Fibroblast of skin of scalp (primary cell): ENCODE results near the gene EXD2.
"Not testable (repeated sequence)": the region's sequence is repeated elsewhere in the genome, so short reads cannot be mapped to it uniquely, and the experiment has no call there.

ENCODE experiments used
- DNase-seq: peaks from one replicate; pipeline ENCODE4 v3.0.0-alpha.2; 2013

Gene EXD2

DNA sequence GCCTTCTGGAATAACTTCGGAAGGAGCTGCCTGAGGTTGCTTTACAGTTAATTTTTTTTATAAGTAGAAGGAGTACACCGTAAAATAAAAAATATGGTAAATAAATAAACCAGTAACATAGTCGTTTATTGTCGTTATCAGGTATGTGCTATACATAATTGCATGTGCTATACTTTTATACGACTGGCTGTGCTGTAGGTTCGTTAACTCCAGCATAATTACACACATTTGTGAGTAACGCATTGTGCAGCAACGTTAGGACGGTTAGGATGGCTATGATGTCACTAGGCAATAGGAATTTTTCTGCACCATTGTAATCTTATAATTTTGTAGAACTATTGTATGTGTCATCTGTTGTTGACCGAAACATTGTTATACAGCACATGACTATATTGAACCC lies 8.5 kb downstream of the EXD2 start:
- DNase-seq: no peak

- no peak for DNase-seq
These were observed 13.5 kb downstream of the EXD2 start for GRCh38 chr14:69204753-69205152.

- DNase-seq: no peak
These were observed 16.2 kb downstream of the EXD2 start for GRCh38 chr14:69207435-69208041.

DNA sequence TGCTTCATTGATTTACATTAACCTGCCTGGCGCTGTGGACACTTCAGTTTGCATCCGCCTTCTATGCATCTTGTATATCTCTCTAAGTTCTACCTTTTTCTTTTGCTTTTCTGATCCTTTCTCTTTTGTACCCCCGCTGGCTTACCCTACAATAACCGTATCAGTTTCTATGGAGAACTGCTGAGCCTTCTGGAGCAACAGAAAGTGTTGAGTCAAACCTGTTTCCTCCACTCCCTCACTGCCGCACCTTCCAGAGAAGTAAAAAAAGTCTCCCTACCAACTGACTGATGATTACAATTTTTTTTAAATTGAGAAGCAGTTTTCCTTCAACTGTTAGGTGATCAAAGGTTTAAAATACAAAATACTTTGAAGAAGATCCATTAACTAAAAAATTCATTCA lies 17.4 kb downstream of the EXD2 start:
- DNase-seq: no peak

- DNase-seq: no peak
These were observed 23.1 kb downstream of the EXD2 start for GRCh38 chr14:69214393-69214792.

DNA sequence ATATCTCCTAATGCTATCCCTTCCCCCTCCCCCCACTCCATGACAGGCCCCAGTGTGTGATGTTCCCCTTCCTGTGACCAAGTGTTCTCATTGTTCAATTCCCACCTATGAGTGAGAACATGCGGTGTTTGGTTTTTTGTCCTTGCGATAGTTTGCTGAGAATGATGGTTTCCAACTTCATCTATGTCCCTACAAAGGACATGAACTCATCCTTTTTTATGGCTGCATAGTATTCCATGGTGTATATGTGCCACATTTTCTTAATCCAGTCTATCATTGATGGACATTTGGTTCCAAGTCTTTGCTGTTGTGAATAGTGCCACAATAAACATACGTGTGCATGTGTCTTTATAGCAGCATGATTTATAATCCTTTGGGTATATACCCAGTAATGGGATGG lies 26.4 kb downstream of the EXD2 start:
- DNase-seq: not testable (repeated sequence)

- DNase-seq: no peak
These were observed 33.6 kb downstream of the EXD2 start for GRCh38 chr14:69224946-69225345.

DNA sequence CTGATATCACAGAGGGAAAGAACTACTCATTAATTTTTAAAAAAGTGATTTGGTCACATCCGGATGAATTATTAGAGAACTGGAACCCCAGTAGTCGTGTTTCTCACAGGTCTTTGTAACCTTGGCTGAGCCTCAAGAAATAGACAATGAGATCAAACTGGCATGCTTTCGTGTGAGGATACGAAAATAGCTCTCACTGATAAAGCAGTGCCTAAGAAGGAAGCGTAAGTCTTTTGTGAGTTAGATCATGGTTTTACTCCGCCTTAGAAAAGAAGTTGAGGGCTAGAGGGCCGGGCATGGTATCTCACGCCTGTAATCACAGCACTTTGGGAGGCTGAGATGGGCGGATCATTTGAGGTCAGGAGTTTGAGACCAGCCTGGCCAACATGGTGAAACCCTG lies 34.9 kb downstream of the EXD2 start:
- no peak for DNase-seq

DNA sequence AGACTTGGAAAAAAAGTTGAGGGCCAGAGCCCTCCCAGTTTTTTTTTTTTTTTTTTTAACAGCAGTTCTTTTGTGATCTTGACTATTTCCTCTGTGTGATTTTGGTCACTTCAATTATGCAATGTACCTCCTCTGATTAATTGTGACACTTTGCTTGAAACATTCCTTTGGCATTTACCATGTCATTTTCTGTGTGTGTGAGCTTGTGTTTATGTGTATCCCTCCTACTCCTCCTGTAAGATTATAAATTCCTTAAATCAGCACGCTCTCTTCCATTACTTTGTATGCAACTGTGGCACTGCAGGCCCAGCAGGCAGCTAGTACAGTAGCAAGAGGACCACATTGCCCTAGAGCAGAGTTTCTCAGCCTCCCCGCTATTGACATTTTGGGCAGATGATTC lies 35.4 kb downstream of the EXD2 start:
- no peak for DNase-seq

DNA sequence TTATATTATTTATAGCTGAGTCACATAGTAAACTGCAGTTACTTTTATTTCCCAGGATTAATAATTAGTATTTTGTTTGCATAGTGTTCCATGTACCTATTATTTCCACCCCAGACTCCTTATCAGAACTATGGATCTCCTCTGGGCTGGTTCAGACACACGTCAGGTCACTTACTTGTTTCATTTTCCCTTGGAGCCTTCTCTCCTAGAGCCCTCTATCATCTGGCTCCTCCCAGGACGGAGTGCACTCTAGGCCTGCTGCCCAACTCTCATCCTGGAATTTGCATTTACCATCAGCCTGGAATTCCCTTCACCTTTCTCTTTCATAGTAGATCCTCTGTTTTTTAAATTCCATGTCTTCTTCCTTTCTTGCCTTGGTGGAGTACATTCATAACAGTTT lies 40.2 kb downstream of the EXD2 start:
- no peak for DNase-seq

- no peak for DNase-seq
These were observed 41.1 kb downstream of the EXD2 start for GRCh38 chr14:69232388-69232787.

GRCh38 chr14:69234106-69234505 lies 42.8 kb downstream of the EXD2 start:
- no peak for DNase-seq

GRCh38 chr14:69235708-69236107 lies 44.4 kb downstream of the EXD2 start:
- DNase-seq: no peak

DNA sequence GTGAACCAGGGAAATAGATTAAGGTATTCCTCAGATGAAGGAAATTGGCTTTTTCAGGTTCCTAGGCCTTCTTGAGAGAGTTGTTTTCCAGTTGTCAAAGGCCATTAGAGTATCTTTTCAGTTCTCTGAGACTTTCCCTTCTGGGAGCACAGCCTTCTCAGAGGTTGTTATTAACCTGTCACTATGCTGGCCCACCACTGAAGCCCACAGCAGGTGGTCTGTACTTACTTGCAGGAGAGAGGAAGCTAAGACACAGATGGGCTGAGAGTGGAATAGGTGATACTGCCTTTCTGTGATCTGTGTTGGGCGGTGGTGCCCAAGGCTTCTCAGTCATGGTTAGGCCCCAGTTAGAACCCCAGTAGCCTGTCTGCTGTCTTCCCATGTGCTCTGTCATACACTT lies 45.8 kb downstream of the EXD2 start:
- DNase-seq: no peak

DNA sequence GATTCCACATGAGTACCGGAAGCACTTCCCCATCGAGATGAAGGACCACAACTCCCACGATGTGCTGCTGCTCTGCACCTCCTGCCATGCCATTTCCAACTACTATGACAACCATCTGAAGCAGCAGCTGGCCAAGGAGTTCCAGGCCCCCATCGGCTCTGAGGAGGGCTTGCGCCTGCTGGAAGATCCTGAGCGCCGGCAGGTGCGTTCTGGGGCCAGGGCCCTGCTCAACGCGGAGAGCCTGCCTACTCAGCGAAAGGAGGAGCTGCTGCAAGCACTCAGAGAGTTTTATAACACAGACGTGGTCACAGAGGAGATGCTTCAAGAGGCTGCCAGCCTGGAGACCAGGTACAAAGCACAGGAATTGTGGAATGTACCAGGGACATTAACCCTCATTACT lies 46.3 kb downstream of the EXD2 start:
- DNase-seq: no peak

DNA sequence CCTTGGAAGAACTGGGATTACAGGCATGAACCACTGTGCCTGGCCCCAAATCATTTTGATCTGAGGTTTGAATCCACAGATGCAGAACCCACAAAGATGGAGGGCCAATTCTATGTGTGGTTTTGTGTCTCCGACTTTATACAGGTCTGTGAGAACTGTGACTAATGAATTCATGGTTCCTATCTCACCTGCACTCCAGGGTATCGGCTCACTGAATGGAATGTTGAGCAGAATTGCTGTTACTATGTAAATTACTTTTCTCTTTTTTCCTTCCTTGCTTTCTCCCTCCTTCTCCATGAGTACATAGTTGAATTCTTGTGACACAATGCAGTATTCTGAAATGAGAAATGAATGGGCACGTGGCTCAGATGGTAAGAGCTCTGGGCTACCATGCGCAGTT lies 47.6 kb downstream of the EXD2 start:
- DNase-seq: no peak

- DNase-seq: no peak
These were observed 49.4 kb downstream of the EXD2 start for GRCh38 chr14:69240527-69241173.

DNA sequence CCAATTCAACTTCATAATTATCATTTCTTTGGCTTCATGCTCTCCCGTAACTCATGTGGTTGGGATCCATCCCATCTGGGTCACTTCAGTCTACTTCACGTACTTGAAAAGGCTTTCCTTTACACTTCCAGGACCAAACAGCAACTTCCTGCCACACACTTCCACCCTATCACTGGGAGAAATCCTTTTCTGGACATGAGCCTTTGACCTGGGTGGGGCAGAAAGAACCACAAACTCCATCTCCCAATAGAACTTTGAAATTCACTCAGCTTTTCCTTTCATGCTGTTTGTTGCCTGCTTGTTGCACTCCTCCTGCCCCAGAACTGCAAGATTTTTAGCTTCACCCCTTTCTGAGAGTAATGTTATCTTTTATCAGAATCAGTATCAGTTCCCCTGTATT lies 50.3 kb downstream of the EXD2 start:
- DNase-seq: no peak

DNA sequence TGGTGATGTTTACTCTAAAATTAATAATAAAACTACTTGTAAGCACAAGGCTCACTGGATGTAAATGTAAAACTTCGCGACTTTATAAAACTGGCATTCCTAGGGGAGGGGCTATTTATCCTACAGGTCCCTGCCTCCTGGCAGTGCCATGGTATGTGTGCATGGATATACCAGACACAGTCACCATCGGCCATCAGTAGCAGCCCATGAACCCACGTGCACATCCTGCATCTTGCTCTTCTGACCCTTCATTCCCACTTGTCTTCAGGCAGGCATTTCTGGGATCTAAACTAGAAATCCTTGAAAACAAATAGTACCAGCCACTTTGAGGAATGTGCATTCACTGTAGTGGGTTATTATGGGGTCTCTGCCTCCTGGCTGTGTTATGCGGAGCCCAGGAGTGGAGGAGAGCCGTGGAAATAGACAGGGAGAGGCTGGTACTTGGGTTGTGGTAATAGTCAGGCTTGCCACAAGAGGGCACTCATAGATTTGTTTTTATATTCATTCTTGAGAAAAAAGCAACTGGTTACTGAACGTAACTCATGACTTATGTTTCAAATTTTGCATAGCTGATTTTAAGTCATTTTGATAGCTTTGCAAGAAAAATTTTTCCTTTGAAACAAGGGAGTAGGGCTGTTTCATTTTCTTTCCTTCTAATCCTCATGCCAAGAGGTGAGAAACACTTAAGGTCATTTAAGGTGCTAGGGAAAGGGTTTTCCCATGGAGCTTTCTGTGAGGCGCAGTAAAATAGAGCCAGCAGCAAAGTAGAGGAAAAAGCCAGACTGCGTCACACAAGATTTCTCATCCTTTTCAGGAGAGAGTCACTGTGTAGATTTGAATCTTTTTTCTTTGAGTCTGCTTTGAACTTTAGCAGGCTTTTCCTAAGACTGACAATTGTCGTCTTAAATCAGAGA lies 51.3 kb downstream of the EXD2 start:
- DNase-seq: peak; percentile 74

DNA sequence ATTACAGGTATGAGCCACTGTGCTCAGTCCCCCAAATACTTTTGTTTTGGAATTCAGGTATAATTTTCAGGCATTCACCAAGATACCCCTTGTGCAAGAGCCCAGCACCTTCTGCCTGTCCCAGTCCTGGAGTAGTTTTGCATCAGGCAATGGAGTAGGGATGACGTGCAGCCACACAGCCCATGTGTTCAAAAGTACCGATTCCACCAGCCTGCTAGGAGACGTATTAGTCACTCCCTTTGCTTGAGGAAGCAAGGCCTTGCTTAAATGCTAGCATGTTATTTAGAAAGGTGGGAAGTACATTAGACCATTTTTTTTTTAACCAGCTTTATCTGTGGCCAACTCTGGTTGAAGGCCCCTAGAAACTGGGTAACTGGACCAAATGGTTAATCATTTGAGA lies 53.6 kb downstream of the EXD2 start:
- no peak for DNase-seq

- no peak for DNase-seq
These were observed 55.0 kb downstream of the EXD2 start for GRCh38 chr14:69246331-69246730.

- peak; percentile 79 for DNase-seq
These were observed 56.6 kb downstream of the EXD2 start for GRCh38 chr14:69247676-69248440.

- no peak for DNase-seq
These were observed 58.3 kb downstream of the EXD2 start for GRCh38 chr14:69249603-69250002.
